Upper lobe of right lung (tissue), 1 donor: Measurements from ENCODE around the gene USP11. TPM values are rescaled to one million over a fixed set of nuclear protein-coding genes. Genes with fewer than 3 reads are reported as not detected.
"Not testable (repeated sequence)": the region's sequence is repeated elsewhere in the genome, so short reads cannot be mapped to it uniquely, and the experiment has no call there.

Experiments
- ATAC-seq: fragments of 200-7000 bp; cut with Tn5 transposase; one replicate; pipeline ENCODE4 v1.9.1; 2020; ENCODE audit warnings: mild to moderate bottlenecking, moderate library complexity
- DNase-seq: peaks from one replicate; pipeline ENCODE4 v3.0.0-alpha.2; 2020
- H3K27ac ChIP-seq: fragments of 200-600 bp; one replicate; pipeline ENCODE4 v1.8.0; 2022
- H3K27me3 ChIP-seq: fragments of 200-600 bp; one replicate; pipeline ENCODE4 v1.8.0; 2022; ENCODE audit warnings: mild to moderate bottlenecking
- H3K36me3 ChIP-seq: fragments of 200-600 bp; one replicate; pipeline ENCODE4 v1.8.0; 2022
- H3K4me1 ChIP-seq: fragments of 200-600 bp; one replicate; pipeline ENCODE4 v1.8.0; 2022
- H3K4me3 ChIP-seq: fragments of 200-600 bp; one replicate; pipeline ENCODE4 v1.8.0; 2022; ENCODE audit warnings: mild to moderate bottlenecking
- H3K9me3 ChIP-seq: fragments of 200-600 bp; one replicate; pipeline ENCODE4 v1.8.0; 2022
- intact Hi-C: fragments of 100-400 bp; cut with DNase I; formaldehyde crosslinking; loops from one replicate; pipeline ENCODE4 v1.11.0; 2022
- total RNA-seq: library from RNA; stranded (reverse); fragmentation: NEBNext Ultra II Directional; extraction: Animal tissue kit (Norgen Biotek cat#: 25700); gene quantifications from one replicate; pipeline ENCODE4 v1.2.1, GENCODE V29; 2021
- TF ChIP-seq, protein P1 (sequence below): fragments of 200-600 bp; IDR thresholded peaks from one replicate; pipeline ENCODE4 v1.8.0; 2022; ENCODE audit warnings: antibody characterized with exemption
- donor health status: DM: no; HTN: yes; CAD: no; lungs with severe emphysema.

The USP11 gene
- total RNA-seq, 1 donor from 2014 or later: 56.0 TPM

DNA sequence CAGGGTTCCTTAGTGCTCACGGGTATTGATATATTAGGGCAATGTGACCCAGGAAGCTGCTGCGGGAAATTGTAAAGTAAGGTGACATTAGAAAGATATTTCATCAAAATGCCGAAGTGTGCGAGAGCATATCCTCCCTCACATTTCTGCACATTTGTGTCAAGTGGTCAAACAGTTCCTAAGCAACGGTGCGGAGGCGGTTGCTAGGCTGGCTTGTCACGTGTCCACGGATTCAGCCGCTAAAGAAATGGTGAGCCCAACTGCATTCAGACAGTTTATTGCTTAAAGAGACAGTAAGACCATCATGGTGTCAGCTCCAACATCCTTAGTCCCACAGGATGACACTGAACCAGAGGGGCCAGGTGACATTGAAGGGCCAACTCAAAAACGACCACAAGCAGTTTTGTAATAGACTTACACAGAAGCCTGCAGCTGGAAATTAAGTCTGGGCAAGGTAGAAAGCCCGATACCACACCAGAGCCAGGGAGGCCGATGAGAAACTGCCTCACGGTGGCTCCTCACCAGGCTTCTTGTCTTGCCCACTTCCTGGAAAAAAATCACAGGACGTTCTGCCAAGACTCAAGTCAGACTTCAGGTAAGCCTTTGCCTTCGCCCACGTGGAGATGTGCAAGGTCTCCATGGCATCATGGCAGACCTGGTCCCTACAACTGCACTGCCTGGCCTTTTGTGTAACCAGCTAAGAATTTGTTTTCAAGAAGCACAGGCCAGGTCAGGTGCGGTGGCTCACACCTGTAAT, 50.4 kb downstream of the USP11 start:
- intact Hi-C loops: no loop called here
- TF ChIP-seq, protein P1, sequence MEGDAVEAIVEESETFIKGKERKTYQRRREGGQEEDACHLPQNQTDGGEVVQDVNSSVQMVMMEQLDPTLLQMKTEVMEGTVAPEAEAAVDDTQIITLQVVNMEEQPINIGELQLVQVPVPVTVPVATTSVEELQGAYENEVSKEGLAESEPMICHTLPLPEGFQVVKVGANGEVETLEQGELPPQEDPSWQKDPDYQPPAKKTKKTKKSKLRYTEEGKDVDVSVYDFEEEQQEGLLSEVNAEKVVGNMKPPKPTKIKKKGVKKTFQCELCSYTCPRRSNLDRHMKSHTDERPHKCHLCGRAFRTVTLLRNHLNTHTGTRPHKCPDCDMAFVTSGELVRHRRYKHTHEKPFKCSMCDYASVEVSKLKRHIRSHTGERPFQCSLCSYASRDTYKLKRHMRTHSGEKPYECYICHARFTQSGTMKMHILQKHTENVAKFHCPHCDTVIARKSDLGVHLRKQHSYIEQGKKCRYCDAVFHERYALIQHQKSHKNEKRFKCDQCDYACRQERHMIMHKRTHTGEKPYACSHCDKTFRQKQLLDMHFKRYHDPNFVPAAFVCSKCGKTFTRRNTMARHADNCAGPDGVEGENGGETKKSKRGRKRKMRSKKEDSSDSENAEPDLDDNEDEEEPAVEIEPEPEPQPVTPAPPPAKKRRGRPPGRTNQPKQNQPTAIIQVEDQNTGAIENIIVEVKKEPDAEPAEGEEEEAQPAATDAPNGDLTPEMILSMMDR: no peak
- peak; percentile 31 for ATAC-seq

DNA sequence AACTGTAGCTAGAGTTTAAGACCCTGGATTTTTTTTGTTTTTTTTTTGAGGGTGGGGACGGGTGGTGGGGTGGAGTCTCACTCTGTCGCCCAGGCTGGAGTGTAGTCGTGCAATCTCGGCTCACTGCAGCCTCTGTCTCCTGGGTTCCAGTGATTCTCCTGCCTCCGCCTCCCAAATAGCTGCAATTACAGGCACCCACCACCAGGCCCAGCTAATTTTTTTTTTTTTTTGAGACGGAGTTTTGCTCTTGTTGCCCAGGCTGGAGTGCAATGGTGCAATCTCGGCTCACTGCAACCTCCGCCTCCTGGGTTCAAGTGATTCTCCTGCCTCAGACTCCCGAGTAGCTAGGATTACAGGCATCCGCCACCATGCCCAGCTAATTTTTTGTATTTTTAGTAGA, 51.8 kb downstream of the USP11 start:
- H3K27ac ChIP-seq, intact Hi-C loops, H3K36me3 ChIP-seq, H3K4me3 ChIP-seq, H3K9me3 ChIP-seq, H3K4me1 ChIP-seq, DNase-seq, H3K27me3 ChIP-seq, ATAC-seq: not testable (repeated sequence)

More for the DNA sequence above, 50.4 kb downstream of the USP11 start:
- DNase-seq: no peak
- no peaks in the 10 kb centered on the region for H3K36me3 ChIP-seq
- no peak overlapping the region for H3K4me3 ChIP-seq
- no peaks in the 10 kb centered on the region for H3K9me3 ChIP-seq
- H3K4me1 ChIP-seq: no peaks in the 10 kb centered on the region
- no peaks in the 10 kb centered on the region for H3K27me3 ChIP-seq
- no peak overlapping the region for H3K27ac ChIP-seq

DNA sequence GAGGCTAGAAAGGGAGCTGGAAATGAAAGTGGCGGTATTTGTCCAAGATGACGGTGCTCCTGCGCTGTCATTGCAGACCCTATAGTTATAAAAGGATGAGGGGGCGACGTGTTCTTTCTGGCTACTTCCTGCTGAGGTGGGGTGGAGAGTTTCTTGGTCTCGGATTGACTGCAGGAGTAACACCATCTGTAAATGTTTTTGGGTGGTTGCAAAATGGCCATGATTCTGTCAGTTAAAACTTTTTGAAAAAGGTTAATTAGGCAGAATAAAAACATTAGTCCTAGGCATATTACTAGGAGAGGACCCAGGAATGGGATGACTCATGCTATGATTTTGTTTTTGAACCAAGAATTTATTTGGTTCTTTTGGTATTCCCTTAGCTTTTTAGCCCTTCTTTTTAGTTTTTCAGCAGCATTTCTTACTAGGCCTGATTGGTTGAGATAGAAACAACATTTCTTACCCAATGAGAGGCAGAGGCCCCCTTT, 53.1 kb downstream of the USP11 start:
- Histone ChIP-seq H3K4me3 (no peak overlapping the region), H3K4me1 (no peaks in the 10 kb centered on the region), H3K27ac (no peak overlapping the region), H3K27me3 (no peaks in the 10 kb centered on the region), H3K36me3 (no peaks in the 10 kb centered on the region), H3K9me3 (no peaks in the 10 kb centered on the region)
- no peak for ATAC-seq
- intact Hi-C loops: no loop called here
- no peak for DNase-seq
- TF ChIP-seq, protein P1: no peak

DNA sequence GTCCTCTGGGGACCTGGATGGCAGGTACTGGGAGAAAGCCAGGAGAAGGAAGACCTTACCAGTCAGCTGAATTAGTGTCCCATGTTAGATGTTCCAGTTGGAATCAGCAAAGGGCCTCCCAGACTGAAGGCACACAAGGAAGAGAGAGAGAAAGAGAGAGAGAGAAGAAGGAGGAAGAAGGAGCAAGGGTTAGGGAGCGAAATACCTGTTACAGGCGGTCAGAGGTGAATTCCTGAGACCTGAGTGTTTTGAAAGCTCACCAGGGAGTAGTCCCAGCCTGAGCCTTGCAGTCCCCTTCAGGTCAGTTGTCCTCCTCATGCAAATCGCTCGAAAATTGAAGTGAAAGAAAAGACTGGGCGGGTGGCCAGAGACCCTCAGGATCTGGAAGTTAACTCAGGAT, 60.3 kb downstream of the USP11 start:
- TF ChIP-seq, protein P1: no peak
- DNase-seq (no peak), ATAC-seq (no peak)
- Histone ChIP-seq H3K4me1 (no peaks in the 10 kb centered on the region), H3K9me3 (no peaks in the 10 kb centered on the region), H3K27me3 (no peaks in the 10 kb centered on the region), H3K36me3 (no peaks in the 10 kb centered on the region), H3K4me3 (no peak overlapping the region), H3K27ac (no peak overlapping the region)
- intact Hi-C loops: no loop called here

DNA sequence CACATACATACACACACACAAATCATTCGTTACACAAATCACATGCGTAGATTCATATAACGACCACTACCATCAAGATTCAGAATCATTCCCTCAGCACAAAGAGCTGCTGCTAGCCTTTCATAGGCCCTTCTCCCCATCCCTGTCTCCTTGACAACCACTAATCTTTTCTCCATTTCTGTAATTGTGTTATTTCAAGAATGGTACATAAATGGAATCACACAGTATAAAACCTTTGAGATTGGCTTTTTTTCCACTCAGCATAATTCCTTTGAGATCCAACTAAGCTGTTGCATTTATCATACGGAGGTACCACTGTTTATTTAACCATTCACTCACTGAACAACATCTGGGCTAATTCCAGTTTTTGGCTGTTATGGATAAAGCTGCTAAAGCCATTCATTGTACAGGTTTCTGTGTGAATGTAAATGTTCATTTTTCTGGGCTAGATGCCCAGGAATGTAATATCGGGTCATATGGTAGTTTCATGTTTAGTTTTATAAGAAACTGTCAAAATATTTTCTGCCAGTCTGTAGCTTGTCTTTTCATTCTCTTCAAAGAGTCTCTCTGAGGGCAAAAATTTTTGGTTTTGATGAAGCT, 64.1 kb downstream of the USP11 start:
- Histone ChIP-seq H3K27ac (no peak overlapping the region), H3K27me3 (no peaks in the 10 kb centered on the region), H3K36me3 (no peaks in the 10 kb centered on the region), H3K4me3 (no peak overlapping the region), H3K4me1 (no peaks in the 10 kb centered on the region), H3K9me3 (no peaks in the 10 kb centered on the region)
- intact Hi-C loops: no loop called here
- TF ChIP-seq, protein P1: no peak
- DNase-seq (no peak), ATAC-seq (no peak)

DNA sequence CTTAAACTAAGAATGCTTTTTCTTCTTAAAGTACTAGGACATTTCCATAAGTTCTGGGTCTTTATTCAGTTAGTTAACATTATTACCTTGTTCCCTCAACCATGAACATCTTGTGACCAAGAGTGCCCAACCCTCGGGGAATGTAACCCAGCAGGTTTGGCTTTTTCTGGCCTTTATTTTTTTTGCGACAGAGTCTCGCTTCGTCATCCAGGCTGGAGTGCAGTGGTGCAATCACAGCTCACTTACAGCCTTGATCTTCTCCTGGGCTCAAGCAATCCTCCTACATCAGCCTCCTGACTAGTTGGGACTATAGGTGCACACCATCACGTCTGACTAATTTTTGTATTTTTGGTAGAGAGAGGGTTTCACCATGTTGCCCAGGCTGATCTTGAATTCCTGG, 65.1 kb downstream of the USP11 start:
- ATAC-seq (peak; percentile 81), DNase-seq (peak; percentile 67)
- H3K4me3 ChIP-seq: no peak overlapping the region
- H3K36me3 ChIP-seq: no peaks in the 10 kb centered on the region
- no peaks in the 10 kb centered on the region for H3K27me3 ChIP-seq
- intact Hi-C loops: no loop called here
- no peaks in the 10 kb centered on the region for H3K4me1 ChIP-seq
- H3K27ac ChIP-seq: peak overlapping the region; percentile 73
- H3K9me3 ChIP-seq: no peaks in the 10 kb centered on the region
- TF ChIP-seq, protein P1: no peak
